ENCODE data around the gene TMEM163.

DNA sequence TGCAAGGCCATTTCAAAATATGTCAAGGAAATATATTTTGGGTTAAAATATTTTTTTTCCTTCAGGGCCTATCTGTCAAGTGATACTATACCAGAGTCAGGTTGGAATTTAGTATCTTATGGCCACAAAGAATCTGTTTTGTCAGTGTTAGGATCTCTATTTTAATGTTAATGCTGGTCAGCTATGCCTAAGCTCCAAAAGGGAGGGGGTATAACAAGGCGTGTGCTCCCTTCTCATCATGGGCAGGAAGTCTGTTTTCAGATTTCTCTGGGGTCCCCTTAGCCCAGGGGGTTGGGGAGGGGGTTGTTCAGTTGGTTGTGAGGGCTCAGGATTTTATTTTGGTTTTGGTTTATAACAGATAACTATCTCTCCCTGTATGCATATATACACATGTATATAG, 126.4 kb downstream of the TMEM163 start:
- TF ChIP-seq, protein P1, sequence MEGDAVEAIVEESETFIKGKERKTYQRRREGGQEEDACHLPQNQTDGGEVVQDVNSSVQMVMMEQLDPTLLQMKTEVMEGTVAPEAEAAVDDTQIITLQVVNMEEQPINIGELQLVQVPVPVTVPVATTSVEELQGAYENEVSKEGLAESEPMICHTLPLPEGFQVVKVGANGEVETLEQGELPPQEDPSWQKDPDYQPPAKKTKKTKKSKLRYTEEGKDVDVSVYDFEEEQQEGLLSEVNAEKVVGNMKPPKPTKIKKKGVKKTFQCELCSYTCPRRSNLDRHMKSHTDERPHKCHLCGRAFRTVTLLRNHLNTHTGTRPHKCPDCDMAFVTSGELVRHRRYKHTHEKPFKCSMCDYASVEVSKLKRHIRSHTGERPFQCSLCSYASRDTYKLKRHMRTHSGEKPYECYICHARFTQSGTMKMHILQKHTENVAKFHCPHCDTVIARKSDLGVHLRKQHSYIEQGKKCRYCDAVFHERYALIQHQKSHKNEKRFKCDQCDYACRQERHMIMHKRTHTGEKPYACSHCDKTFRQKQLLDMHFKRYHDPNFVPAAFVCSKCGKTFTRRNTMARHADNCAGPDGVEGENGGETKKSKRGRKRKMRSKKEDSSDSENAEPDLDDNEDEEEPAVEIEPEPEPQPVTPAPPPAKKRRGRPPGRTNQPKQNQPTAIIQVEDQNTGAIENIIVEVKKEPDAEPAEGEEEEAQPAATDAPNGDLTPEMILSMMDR (IDR thresholded peaks at IDR 0.05; ENCODE audit: low read depth, low read length) = no peak
- no peak for TF ChIP-seq POLR2A (IDR thresholded peaks at IDR 0.05; ENCODE audit: extremely low read depth, insufficient read length)

Data from NB4 (cell line).